ENCODE results near the gene HOXB1.

DNA sequence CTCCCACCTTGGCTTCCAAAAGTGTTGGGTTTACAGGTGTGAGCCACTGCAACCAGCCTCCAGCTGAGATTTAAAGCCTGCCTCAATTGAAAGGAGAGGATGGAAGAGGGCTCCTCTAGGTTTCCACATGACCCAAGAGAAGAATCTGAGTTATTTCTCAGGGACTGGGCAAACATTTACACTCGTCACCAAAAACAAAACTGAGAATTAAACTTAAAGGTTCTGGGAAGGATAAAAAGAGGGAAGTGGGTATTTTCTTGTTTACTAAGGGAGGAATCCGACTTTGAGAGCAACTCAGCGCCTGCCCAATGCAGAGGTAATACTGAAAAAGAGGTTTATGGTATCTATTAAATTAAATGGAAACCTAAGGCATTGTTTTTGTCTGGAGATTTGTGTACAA lies 13.3 kb downstream of the HOXB1 start:
- TF ChIP-seq GATA2 (IDR thresholded peaks at IDR 0.05; ENCODE audit: low read depth, low read length) (no peak), GATA3 (IDR thresholded peaks at IDR 0.05; ENCODE audit: low read depth, low read length) (no peak)
